ENCODE results near the gene ATP13A5. TPM values are rescaled to one million over a fixed set of nuclear protein-coding genes. Genes with fewer than 3 reads are reported as not detected.

Gene ATP13A5
- total RNA-seq, 1 donor: not detected

- no peak overlapping the region for H3K4me3 ChIP-seq (ENCODE audit: low read depth, low read length)
- TF ChIP-seq, protein P1, sequence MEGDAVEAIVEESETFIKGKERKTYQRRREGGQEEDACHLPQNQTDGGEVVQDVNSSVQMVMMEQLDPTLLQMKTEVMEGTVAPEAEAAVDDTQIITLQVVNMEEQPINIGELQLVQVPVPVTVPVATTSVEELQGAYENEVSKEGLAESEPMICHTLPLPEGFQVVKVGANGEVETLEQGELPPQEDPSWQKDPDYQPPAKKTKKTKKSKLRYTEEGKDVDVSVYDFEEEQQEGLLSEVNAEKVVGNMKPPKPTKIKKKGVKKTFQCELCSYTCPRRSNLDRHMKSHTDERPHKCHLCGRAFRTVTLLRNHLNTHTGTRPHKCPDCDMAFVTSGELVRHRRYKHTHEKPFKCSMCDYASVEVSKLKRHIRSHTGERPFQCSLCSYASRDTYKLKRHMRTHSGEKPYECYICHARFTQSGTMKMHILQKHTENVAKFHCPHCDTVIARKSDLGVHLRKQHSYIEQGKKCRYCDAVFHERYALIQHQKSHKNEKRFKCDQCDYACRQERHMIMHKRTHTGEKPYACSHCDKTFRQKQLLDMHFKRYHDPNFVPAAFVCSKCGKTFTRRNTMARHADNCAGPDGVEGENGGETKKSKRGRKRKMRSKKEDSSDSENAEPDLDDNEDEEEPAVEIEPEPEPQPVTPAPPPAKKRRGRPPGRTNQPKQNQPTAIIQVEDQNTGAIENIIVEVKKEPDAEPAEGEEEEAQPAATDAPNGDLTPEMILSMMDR (IDR thresholded peaks at IDR 0.05; ENCODE audit: insufficient read depth, low read length): no peak
- DNase-seq (ENCODE audit: low read depth): no peak
Measured at GRCh38 chr3:193335031-193335430, 43.5 kb downstream of the ATP13A5 start.

- TF ChIP-seq, protein P1 (IDR thresholded peaks at IDR 0.05; ENCODE audit: insufficient read depth, low read length): no peak
- DNase-seq (ENCODE audit: low read depth): no peak
- H3K4me3 ChIP-seq (ENCODE audit: low read depth, low read length): no peak overlapping the region
Measured at GRCh38 chr3:193333229-193333628, 45.3 kb downstream of the ATP13A5 start.

DNA sequence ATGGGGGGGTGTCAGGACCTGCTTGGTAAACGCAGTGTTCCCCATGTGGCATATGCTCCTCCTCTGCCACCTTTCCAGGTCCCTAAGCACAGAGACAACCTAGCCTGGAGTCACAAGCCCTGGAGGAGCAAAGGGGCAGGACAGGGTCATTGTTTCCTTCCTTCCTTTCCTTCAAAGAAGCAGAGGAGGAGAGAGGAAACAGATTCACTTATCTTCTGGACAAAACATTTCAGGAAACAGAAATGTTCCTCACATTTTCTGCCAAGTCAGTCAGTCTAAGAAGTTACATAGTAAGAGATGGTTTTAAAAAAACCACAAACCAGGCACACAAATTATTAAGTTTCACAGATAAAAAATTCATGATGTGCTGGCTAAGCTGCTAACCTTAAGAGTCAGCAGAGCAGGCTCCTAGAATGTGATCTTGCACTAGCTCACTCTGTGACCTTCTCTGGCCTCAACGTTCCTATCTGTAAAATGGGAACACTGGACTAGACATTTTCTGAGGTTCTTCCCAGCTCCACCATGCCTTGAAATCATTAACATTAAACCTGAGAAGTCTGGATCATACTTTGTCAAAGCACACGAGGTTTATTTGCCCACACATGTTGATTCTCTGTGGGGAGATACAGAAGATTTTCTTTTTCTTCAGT is 47.9 kb downstream of the ATP13A5 start:
- H3K4me3 ChIP-seq (ENCODE audit: low read depth, low read length): no peak overlapping the region
- TF ChIP-seq, protein P1 (IDR thresholded peaks at IDR 0.05; ENCODE audit: insufficient read depth, low read length): no peak
- no peak for DNase-seq (ENCODE audit: low read depth)

- TF ChIP-seq, protein P1 (IDR thresholded peaks at IDR 0.05; ENCODE audit: insufficient read depth, low read length): no peak
- H3K4me3 ChIP-seq (ENCODE audit: low read depth, low read length): no peak overlapping the region
- no peak for DNase-seq (ENCODE audit: low read depth)
Measured at GRCh38 chr3:193317682-193318300, 60.8 kb downstream of the ATP13A5 start.

- DNase-seq (ENCODE audit: low read depth): no peak
Measured at GRCh38 chr3:193314161-193314560, 64.4 kb downstream of the ATP13A5 start.

DNA sequence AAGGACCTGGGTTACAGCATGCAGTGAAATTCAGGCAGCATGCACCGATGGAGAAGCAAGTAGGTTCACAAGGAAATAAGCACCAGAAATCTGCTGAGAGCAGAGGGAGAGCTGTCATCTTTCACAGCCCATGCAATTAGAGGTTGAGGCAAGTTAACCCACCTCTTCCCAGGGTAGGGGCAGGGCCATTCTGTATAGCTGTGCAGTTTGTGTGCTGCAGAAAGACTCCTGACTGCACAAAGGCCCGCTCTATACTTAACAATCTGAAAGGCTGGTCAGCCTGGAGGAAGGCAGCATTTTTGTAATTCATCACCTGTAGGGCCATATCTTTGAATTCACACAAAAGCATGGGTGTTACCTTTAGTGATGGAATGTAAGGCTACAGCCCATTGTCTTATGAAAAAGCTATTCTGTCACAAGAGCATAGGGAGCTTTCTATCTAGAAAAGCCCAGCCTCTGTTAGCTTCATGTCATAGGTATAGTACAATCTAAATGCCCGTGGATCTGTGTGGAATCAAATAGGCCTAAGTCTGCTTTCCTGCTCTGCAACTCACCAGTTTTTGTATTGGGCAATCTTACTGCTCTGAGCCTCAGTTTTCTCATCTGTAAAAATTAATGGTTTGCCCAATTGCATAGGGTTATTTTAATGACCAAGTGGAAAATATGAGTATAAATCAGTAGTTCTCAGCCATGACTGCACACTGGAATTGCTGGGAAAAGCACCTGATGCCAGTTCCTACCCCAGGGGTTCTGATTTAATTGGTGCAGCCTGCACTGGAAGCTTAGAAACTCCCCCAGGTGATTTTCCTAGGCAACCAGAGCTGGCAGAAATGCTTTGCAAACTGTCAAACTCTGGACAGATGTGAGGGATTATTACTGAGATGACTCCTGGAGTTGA is 65.2 kb downstream of the ATP13A5 start:
- H3K4me3 ChIP-seq (ENCODE audit: low read depth, low read length): no peak overlapping the region
- no peak for DNase-seq (ENCODE audit: low read depth)
- TF ChIP-seq, protein P1 (IDR thresholded peaks at IDR 0.05; ENCODE audit: insufficient read depth, low read length): no peak

More at GRCh38 chr3:193314161-193314560, 64.4 kb downstream of the ATP13A5 start:
- no peak overlapping the region for H3K4me3 ChIP-seq (ENCODE audit: low read depth, low read length)
- TF ChIP-seq, protein P1 (IDR thresholded peaks at IDR 0.05; ENCODE audit: insufficient read depth, low read length): peak; percentile 3

All from fibroblast of the aortic adventitia (primary cell).